Progenitor cell of endocrine pancreas (in vitro differentiated cells): Measurements from ENCODE around the gene SRGAP1. TPM values are rescaled to one million over a fixed set of nuclear protein-coding genes. Genes with fewer than 3 reads are reported as not detected.
"Not testable (repeated sequence)": the region's sequence is repeated elsewhere in the genome, so short reads cannot be mapped to it uniquely, and the experiment has no call there.

Experiments
- DNase-seq: peaks from one replicate; pipeline ENCODE4 v3.0.0; 2021; ENCODE audit warnings: low spot score; ENCODE audit not compliant: unreplicated experiment
- H3K27ac Mint-ChIP-seq: 2 replicates; pipeline ENCODE4 v1.8.0; 2021; ENCODE audit warnings: mild to moderate bottlenecking, moderate library complexity, mixed read lengths
- H3K27me3 Mint-ChIP-seq: 2 replicates; pipeline ENCODE4 v1.8.0; 2021; ENCODE audit warnings: mixed read lengths
- H3K36me3 Mint-ChIP-seq: 2 replicates; pipeline ENCODE4 v1.8.0; 2022; ENCODE audit warnings: mixed read lengths; ENCODE audit not compliant: insufficient read depth
- H3K4me1 Mint-ChIP-seq: 2 replicates; pipeline ENCODE4 v1.8.0; 2021; ENCODE audit warnings: low read depth, mixed read lengths
- H3K4me3 Mint-ChIP-seq: 2 replicates; pipeline ENCODE4 v1.8.0; 2021; ENCODE audit warnings: low read depth, mild to moderate bottlenecking, moderate library complexity, mixed read lengths
- H3K9me3 Mint-ChIP-seq: 2 replicates; pipeline ENCODE4 v1.8.0; 2021; ENCODE audit warnings: low read depth, mixed read lengths
- CTCF ChIP-seq: fragments of 200-600 bp; sonication (generic); IDR thresholded peaks from one replicate; pipeline ENCODE4 v1.5.0; 2021; ENCODE audit warnings: antibody characterized with exemption, mild to moderate bottlenecking; ENCODE audit not compliant: unreplicated experiment
- total RNA-seq: library from RNA; stranded (reverse); gene quantifications from 2 replicates; pipeline ENCODE4 v1.2.1, GENCODE V29; 2021

Gene SRGAP1
- total RNA-seq, 1 donor from 2014 or later = 23.1 TPM

- Mint-ChIP-seq H3K9me3 (no peaks in the 10 kb centered on the region), H3K27me3 (no peaks in the 10 kb centered on the region), H3K36me3 (no peaks in the 10 kb centered on the region), H3K4me1 (peaks cover 13% of the 10 kb centered on the region), H3K4me3 (no peak overlapping the region), H3K27ac (no peak overlapping the region)
- no peak for DNase-seq
- TF ChIP-seq CTCF = no peak
These were observed 32.5 kb downstream of the SRGAP1 start for GRCh38 chr12:63876980-63877379.

GRCh38 chr12:63877693-63878092 is 33.2 kb downstream of the SRGAP1 start:
- H3K27me3 Mint-ChIP-seq = no peaks in the 10 kb centered on the region
- no peak for DNase-seq

GRCh38 chr12:63880235-63880634 is 35.7 kb downstream of the SRGAP1 start:
- not testable (repeated sequence) for H3K4me3 Mint-ChIP-seq, H3K36me3 Mint-ChIP-seq, H3K9me3 Mint-ChIP-seq, H3K27ac Mint-ChIP-seq, DNase-seq, H3K27me3 Mint-ChIP-seq
- H3K4me1 Mint-ChIP-seq = peaks cover 13% of the 10 kb centered on the region

More at GRCh38 chr12:63877693-63878092, 33.2 kb downstream of the SRGAP1 start:
- peaks cover 13% of the 10 kb centered on the region for H3K4me1 Mint-ChIP-seq
- H3K36me3 Mint-ChIP-seq = no peaks in the 10 kb centered on the region
- no peak overlapping the region for H3K4me3 Mint-ChIP-seq
- no peak for TF ChIP-seq CTCF
- H3K27ac Mint-ChIP-seq = no peak overlapping the region
- no peaks in the 10 kb centered on the region for H3K9me3 Mint-ChIP-seq

GRCh38 chr12:63880742-63881263 is 36.3 kb downstream of the SRGAP1 start:
- Mint-ChIP-seq H3K4me3 (no peak overlapping the region), H3K4me1 (peaks cover 13% of the 10 kb centered on the region), H3K27me3 (no peaks in the 10 kb centered on the region), H3K36me3 (peaks cover 2% of the 10 kb centered on the region), H3K9me3 (no peaks in the 10 kb centered on the region), H3K27ac (no peak overlapping the region)
- TF ChIP-seq CTCF = no peak
- DNase-seq = no peak

GRCh38 chr12:63882844-63883243 is 38.3 kb downstream of the SRGAP1 start:
- no peaks in the 10 kb centered on the region for H3K27me3 Mint-ChIP-seq
- DNase-seq = no peak
- peaks cover 5% of the 10 kb centered on the region for H3K36me3 Mint-ChIP-seq
- H3K27ac Mint-ChIP-seq = no peak overlapping the region
- no peak for TF ChIP-seq CTCF
- no peak overlapping the region for H3K4me3 Mint-ChIP-seq
- H3K9me3 Mint-ChIP-seq = no peaks in the 10 kb centered on the region
- peaks cover 6% of the 10 kb centered on the region for H3K4me1 Mint-ChIP-seq

- no peak for DNase-seq
- no peak for TF ChIP-seq CTCF
- H3K4me3 Mint-ChIP-seq = no peak overlapping the region
- no peak overlapping the region for H3K27ac Mint-ChIP-seq
- H3K36me3 Mint-ChIP-seq = peaks cover 5% of the 10 kb centered on the region
- no peaks in the 10 kb centered on the region for H3K9me3 Mint-ChIP-seq
- no peaks in the 10 kb centered on the region for H3K27me3 Mint-ChIP-seq
- H3K4me1 Mint-ChIP-seq = peaks cover 4% of the 10 kb centered on the region
These were observed 40.9 kb downstream of the SRGAP1 start for GRCh38 chr12:63885401-63885800.
